Hepatocyte (in vitro differentiated cells): ENCODE measurements around the gene BCAR1.

Experiments used
- EZH2 ChIP-seq: fragments of 200-600 bp; sonication (generic); IDR thresholded peaks from 2 replicates; pipeline ENCODE4 v1.6.1; 2016; ENCODE audit warnings: antibody characterized with exemption, mild to moderate bottlenecking, borderline replicate concordance
- EZH2phosphoT487 ChIP-seq: fragments of 200-600 bp; sonication (generic); IDR thresholded peaks from one replicate; pipeline ENCODE4 v1.6.1; 2018; ENCODE audit warnings: antibody characterized with exemption, mild to moderate bottlenecking, low read depth, moderate library complexity; ENCODE audit not compliant: unreplicated experiment, severe bottlenecking
- TF ChIP-seq, protein P1 (sequence below): fragments of 200-600 bp; sonication (generic); IDR thresholded peaks from 2 replicates; pipeline ENCODE4 v1.5.1; 2016; ENCODE audit warnings: antibody characterized with exemption, mild to moderate bottlenecking; ENCODE audit not compliant: poor library complexity

DNA sequence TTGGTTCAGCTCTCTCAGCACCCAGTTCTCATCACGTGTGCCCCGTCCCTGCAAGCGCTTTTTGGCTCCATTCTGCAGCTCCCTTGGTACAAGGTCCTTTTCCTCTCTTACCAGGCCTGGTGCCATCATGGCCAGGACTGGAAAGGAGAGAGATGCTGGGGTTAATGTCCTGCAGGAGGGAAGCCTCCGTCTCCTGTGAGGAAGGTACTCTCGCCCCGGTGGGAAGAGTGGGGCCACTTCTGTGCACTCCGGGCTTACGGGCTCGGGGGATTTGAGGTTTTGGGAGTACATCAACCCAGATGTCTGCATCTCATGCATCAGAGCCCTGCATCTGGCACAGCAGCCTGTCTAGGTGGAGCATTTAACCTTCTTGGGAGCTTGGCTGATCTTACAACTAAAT lies 54.6 kb downstream of the BCAR1 start:
- TF ChIP-seq, protein P1, sequence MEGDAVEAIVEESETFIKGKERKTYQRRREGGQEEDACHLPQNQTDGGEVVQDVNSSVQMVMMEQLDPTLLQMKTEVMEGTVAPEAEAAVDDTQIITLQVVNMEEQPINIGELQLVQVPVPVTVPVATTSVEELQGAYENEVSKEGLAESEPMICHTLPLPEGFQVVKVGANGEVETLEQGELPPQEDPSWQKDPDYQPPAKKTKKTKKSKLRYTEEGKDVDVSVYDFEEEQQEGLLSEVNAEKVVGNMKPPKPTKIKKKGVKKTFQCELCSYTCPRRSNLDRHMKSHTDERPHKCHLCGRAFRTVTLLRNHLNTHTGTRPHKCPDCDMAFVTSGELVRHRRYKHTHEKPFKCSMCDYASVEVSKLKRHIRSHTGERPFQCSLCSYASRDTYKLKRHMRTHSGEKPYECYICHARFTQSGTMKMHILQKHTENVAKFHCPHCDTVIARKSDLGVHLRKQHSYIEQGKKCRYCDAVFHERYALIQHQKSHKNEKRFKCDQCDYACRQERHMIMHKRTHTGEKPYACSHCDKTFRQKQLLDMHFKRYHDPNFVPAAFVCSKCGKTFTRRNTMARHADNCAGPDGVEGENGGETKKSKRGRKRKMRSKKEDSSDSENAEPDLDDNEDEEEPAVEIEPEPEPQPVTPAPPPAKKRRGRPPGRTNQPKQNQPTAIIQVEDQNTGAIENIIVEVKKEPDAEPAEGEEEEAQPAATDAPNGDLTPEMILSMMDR, result no peak
- TF ChIP-seq EZH2, result no peak
- TF ChIP-seq EZH2phosphoT487, result no peak
